Hepatocyte (in vitro differentiated cells): ENCODE measurements around the gene PREX1.

Experiments used
- CTCF ChIP-seq: fragments of 200-600 bp; sonication (generic); IDR thresholded peaks from 2 replicates; pipeline ENCODE4 v1.5.1; 2016; ENCODE audit warnings: antibody characterized with exemption, mild to moderate bottlenecking; ENCODE audit not compliant: poor library complexity
- EZH2 ChIP-seq: fragments of 200-600 bp; sonication (generic); IDR thresholded peaks from 2 replicates; pipeline ENCODE4 v1.6.1; 2016; ENCODE audit warnings: antibody characterized with exemption, mild to moderate bottlenecking, borderline replicate concordance
- EZH2phosphoT487 ChIP-seq: fragments of 200-600 bp; sonication (generic); IDR thresholded peaks from one replicate; pipeline ENCODE4 v1.6.1; 2018; ENCODE audit warnings: antibody characterized with exemption, mild to moderate bottlenecking, low read depth, moderate library complexity; ENCODE audit not compliant: unreplicated experiment, severe bottlenecking

DNA sequence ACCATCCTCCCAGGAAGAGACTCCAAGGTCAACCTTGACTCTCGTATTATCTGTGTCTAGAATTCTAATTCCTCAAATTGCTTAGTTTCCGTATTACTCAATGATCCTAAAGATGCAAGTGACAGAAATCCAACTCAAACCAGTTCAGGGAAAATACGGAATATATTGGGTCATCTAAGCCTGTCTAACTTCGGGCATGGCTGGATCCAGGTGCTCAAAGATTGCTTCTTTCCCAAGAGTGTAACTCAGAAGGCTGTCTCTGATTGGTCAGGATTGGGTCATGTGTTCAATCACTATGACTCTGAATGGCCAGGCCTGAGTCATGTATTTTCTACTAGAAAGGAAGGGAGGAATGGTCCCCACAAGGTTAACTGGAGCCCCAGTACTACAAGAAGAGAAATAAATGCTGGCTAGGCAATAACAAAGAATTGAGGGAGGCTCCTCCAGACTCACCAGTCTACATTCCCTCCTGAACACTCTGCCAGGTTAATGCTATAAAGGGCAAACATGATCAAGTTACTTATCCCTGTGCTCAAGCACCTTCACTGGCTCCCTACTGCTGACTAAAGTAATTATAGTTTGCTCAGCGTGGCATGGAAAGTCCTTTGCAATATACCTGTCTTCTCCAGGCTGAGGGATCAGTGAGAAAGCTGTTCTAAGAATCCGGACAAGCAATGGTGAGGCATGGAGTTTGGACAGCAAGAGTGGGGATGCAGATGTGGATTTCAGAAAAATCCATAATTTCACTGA lies 15.4 kb upstream of the PREX1 start:
- TF ChIP-seq CTCF (no peak), EZH2 (no peak), EZH2phosphoT487 (no peak)
